ENCODE measurements around the gene SPACA6. TPM values are rescaled to one million over a fixed set of nuclear protein-coding genes. Genes with fewer than 3 reads are reported as not detected.

SPACA6 gene
- total RNA-seq, 6 experiments from 2014 or later: 0.98 to 4.7 (median 2.3) TPM

DNA sequence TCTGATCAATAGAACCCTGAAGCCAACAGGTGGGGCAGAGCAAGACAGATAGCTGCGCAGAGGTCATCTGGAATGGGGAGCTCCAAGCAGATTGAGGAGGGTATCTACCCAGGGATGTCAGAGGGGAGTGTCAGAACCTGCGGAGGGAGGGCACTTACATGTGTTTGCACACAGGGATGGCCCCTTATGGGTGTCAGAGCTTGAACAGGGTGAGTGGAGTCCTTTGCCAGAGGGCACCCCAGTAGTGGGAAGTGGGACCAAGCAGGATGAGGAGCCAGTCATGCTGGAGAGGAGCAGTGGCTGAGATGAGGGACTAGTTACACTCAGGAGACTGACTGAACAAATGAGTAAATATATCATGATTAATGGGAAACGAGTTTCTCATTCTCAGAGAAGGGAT, 29.5 kb upstream of the SPACA6 start:
- no peaks in the 10 kb centered on the region for H3K9me3 ChIP-seq
- no peak overlapping the region for H3K4me3 ChIP-seq
- 30% methylated on average over 3 of the region's 3 CpGs for WGBS (ENCODE audit: insufficient coverage, low coverage, low lambda C conversion rate, missing lambda C conversion rate)
- no peak for ATAC-seq
- no peaks in the 10 kb centered on the region for H3K4me1 ChIP-seq
- TF ChIP-seq POLR2A (IDR thresholded peaks at IDR 0.05): no peak
- TF ChIP-seq, protein P1, sequence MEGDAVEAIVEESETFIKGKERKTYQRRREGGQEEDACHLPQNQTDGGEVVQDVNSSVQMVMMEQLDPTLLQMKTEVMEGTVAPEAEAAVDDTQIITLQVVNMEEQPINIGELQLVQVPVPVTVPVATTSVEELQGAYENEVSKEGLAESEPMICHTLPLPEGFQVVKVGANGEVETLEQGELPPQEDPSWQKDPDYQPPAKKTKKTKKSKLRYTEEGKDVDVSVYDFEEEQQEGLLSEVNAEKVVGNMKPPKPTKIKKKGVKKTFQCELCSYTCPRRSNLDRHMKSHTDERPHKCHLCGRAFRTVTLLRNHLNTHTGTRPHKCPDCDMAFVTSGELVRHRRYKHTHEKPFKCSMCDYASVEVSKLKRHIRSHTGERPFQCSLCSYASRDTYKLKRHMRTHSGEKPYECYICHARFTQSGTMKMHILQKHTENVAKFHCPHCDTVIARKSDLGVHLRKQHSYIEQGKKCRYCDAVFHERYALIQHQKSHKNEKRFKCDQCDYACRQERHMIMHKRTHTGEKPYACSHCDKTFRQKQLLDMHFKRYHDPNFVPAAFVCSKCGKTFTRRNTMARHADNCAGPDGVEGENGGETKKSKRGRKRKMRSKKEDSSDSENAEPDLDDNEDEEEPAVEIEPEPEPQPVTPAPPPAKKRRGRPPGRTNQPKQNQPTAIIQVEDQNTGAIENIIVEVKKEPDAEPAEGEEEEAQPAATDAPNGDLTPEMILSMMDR (IDR thresholded peaks at IDR 0.05): no peak
- DNase-seq: no peak
- no peaks in the 10 kb centered on the region for H3K27me3 ChIP-seq
- no peak overlapping the region for H3K27ac ChIP-seq
- no peaks in the 10 kb centered on the region for H3K36me3 ChIP-seq
- intact Hi-C loops (cut with DNase I): no loop called here

DNA sequence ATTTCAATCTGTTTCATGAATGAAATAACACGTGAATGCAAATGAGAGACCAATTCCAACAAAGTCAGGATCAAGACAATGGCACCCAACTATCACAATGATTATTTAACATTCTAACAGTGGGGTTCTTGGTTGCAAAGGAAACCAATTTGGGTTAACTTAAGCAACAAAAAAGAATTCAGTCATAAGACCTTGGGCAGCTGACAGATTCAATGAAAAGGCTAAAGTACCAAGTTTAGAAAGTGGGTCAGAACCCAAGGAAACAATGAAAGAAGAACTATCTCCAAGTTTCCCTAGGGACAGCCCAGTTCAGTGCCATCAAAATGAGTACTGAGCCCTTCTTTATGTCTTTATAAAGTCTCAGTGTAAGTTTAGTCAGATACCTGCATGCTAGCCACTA, 29.0 kb upstream of the SPACA6 start:
- H3K4me3 ChIP-seq: no peak overlapping the region
- DNase-seq (no peak), ATAC-seq (no peak)
- no peaks in the 10 kb centered on the region for H3K27me3 ChIP-seq
- TF ChIP-seq, protein P1 (IDR thresholded peaks at IDR 0.05): no peak
- no peak for TF ChIP-seq POLR2A (IDR thresholded peaks at IDR 0.05)
- H3K27ac ChIP-seq: no peak overlapping the region
- no peaks in the 10 kb centered on the region for H3K36me3 ChIP-seq
- intact Hi-C loops (cut with DNase I): no loop called here
- no peaks in the 10 kb centered on the region for H3K4me1 ChIP-seq
- WGBS (ENCODE audit: insufficient coverage, low coverage, low lambda C conversion rate, missing lambda C conversion rate): 11% methylated on average over 1 of the region's 1 CpG
- no peaks in the 10 kb centered on the region for H3K9me3 ChIP-seq

DNA sequence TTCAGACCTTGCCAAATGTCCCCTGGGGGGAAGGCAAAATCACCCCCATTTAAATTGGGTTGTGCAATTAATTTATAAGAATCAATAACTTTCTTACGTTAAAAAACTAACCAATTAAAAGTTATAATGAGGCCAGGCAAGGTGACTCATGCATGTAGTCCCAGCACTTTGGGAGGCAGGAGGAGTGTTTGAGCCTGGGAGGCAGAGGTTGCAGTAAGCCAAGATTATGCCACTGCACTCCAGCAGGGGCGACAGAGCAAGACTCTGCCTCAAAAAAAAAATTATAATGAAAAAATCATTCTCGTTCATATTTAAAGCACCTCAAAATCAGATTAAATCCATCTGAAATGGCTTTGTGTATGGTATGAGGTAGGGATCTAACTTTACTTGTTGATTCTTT, 28.1 kb upstream of the SPACA6 start:
- TF ChIP-seq, protein P1 (IDR thresholded peaks at IDR 0.05): no peak
- TF ChIP-seq POLR2A (IDR thresholded peaks at IDR 0.05): no peak
- Histone ChIP-seq H3K27me3 (no peaks in the 10 kb centered on the region), H3K4me1 (no peaks in the 10 kb centered on the region), H3K36me3 (no peaks in the 10 kb centered on the region), H3K4me3 (no peak overlapping the region), H3K9me3 (no peaks in the 10 kb centered on the region), H3K27ac (no peak overlapping the region)
- no peak for DNase-seq
- intact Hi-C loops (cut with DNase I): no loop called here
- no peak for ATAC-seq
- 51% methylated on average over 3 of the region's 3 CpGs for WGBS (ENCODE audit: insufficient coverage, low coverage, low lambda C conversion rate, missing lambda C conversion rate)

DNA sequence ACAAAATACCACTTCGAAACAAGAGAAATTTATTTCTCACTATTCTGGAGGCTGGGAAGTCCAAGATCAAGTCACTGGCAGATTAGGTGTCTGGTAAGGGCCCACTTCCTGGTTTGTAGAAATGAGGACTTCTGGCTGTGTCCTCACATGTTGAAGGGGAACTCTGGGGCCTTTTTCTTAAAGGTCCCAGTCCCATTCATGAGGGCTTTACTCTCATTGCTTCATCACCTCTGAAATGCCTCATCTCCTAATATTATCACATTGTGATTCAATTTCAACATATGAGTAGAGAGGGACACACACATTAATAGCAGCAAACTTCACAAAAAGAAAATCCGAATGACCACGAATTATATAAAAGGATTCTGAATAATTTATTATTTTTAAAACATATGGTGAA, 24.9 kb upstream of the SPACA6 start:
- ATAC-seq: no peak
- no peaks in the 10 kb centered on the region for H3K27me3 ChIP-seq

More for the DNA sequence above, 24.9 kb upstream of the SPACA6 start:
- TF ChIP-seq, protein P1 (IDR thresholded peaks at IDR 0.05): no peak
- TF ChIP-seq POLR2A (IDR thresholded peaks at IDR 0.05): no peak
- DNase-seq: no peak
- 39% methylated on average over 3 of the region's 3 CpGs for WGBS (ENCODE audit: insufficient coverage, low coverage, low lambda C conversion rate, missing lambda C conversion rate)
- Histone ChIP-seq H3K4me1 (no peaks in the 10 kb centered on the region), H3K27ac (no peak overlapping the region), H3K9me3 (no peaks in the 10 kb centered on the region), H3K36me3 (no peaks in the 10 kb centered on the region), H3K4me3 (no peak overlapping the region)
- intact Hi-C loops (cut with DNase I): no loop called here
